HT1080 (cell line): ENCODE data around the gene C8G. TPM values are rescaled to one million over a fixed set of nuclear protein-coding genes. Genes with fewer than 3 reads are reported as not detected.

ENCODE experiments used
- DNase-seq: peaks from one replicate; pipeline ENCODE4 v3.0.0-alpha.2; 2015; ENCODE audit warnings: low read depth
- total RNA-seq: library from RNA; depleted of rRNA; stranded (reverse); fragments of >200 nt; shearing (Covaris generic); gene quantifications from 2 replicates; pipeline ENCODE4 v1.2.3, GENCODE V29; 2014

The C8G gene
- total RNA-seq, 1 experiment from 2014 or later, result 0.47 TPM

DNA sequence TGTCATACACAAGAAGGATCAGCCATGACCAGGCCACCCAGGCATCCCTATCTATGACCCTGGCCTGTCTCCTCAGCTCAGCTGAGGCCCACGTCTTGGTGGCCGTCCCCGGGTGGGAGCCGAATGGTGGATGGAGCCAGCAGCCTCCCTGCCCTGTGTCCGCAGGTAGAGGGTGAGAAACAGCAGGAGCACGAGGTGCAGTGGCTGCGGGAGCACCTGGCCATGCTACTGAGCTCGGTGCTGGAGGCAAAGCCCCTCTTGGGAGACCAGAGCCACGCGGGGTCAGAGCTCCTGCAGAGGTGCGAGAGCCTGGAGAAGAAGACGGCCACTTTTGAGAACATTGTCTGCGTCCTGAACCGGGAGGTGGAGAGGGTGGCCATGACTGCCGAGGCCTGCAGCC, 25.0 kb upstream of the C8G start:
- DNase-seq, result no peak

GRCh38 chr9:136920734-136921231, 24.3 kb upstream of the C8G start:
- DNase-seq, result no peak

- no peak for DNase-seq
These were observed 23.7 kb upstream of the C8G start for GRCh38 chr9:136921307-136921706.

DNA sequence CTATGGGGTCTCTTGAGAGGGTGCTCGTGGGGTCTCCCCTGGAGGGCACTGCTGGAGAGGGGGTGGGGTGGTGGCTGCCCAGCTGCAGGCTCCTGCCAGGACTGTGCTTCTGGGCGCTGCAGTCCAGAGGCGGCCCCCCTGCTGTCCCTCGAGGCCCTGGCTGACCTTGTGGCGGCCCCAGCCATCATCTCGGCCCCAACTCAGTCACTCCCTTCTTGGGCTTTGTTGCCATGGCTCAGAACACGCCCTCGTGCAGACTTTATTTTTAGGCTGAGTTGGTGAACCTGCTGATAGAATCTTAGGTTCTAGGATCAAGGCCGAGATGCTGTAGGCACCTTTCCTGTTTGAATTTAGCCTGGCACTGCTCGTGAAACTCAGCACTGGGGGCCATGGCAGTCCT, 23.3 kb upstream of the C8G start:
- DNase-seq, result no peak

- DNase-seq, result no peak
These were observed 22.5 kb upstream of the C8G start for GRCh38 chr9:136922540-136922939.

GRCh38 chr9:136923881-136924280, 21.2 kb upstream of the C8G start:
- DNase-seq, result no peak

DNA sequence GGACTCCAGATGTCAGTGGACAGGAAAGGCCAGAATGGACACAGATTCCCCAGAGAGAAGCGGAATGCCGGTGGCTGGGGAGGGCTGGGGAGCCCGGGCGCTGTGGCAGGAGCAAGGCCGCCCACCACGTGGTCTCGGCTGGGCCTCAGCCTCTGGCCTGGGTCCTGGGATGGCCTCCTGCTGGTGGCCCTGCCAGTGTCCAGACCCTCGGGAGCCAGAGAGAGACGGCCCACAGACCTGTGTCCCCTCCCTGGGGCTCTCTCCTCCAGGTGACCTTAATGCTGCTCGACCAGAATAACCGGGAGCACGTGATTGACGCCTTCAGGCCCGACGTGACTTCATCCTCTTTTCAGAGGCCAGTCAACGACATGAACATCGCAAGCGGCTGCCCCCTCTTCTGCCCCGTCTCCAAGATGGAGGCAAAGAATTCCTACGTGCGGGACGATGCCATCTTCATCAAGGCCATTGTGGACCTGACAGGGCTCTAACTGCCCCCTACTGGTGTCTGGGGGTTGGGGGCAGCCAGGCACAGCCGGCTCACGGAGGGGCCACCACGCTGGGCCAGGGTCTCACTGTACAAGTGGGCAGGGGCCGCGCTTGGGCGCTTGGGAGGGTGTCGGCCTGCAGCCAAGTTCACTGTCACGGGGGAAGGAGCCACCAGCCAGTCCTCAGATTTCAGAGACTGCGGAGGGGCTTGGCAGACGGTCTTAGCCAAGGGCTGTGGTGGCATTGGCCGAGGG, 19.5 kb upstream of the C8G start:
- DNase-seq, result no peak

GRCh38 chr9:136926154-136926704, 18.8 kb upstream of the C8G start:
- no peak for DNase-seq

- DNase-seq, result no peak
These were observed 18.3 kb upstream of the C8G start for GRCh38 chr9:136926749-136927148.

- peak; percentile 29 for DNase-seq
These were observed 17.4 kb upstream of the C8G start for GRCh38 chr9:136927343-136928271.

DNA sequence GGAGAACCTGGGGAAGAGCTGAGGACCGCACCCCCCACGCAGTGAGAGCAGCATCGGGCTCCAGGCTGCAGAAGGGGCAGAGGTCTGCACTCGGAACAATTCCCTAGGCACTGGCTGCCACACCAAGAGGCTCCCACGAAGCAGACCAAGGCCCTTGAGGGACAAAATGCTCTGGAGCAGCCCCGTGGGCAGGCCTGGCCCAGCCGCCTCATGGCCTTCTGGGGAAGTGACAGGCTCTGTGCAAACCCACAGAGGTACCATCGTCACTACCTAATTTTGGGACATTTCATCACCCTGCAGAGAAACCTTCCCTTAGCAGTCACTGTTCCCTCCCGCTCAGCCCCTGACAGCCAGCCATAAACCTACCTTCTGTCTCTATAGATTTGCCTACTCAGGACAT, 16.5 kb upstream of the C8G start:
- DNase-seq, result no peak

- no peak for DNase-seq
These were observed 15.0 kb upstream of the C8G start for GRCh38 chr9:136930014-136930413.

DNA sequence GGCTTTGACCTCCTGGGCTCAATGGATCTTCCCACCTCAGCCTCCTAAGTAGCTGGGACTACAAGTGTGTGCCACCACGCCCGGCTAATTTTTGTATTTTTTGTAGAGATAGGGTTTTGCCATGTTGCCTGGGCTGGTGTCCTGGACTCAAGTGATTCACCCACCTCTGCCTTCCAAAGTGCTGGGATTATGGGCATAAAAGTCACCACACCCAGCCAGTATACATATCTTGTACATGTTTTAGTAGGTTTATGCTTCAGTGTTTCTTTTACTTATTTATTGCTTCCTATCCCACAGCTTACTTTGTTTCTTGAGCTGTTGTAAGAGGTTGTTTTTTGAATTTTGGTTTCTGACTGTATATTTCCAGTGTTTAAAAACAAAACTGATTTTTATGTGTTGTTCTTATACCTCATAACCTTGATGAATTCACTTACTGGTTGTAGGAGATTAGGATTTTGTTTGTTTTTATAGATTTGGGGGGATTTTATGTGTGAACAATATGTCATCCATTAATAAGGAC, 13.4 kb upstream of the C8G start:
- no peak for DNase-seq

DNA sequence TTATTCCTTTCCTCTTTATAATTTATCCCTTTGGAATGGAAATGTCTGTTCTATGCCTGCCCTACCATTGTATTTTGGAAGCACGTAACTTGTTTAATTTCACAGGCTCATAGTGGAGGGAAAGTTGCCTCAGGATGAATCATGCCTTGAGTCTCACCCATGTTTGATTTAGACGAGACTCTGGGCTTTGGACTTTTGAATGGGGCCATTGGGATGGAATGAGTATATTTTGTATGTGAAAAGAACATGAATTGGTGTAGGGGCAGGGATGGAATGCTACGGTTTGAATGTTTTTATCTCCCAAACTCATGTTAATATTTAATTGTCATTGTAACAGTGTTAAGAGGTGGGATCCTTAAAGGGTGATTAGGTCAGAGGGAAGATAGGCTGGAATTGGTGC, 10.8 kb upstream of the C8G start:
- DNase-seq, result no peak

GRCh38 chr9:136935651-136936050, 9.4 kb upstream of the C8G start:
- no peak for DNase-seq

- DNase-seq, result no peak
These were observed 8.3 kb upstream of the C8G start for GRCh38 chr9:136936645-136937170.

GRCh38 chr9:136937186-136938001, 7.6 kb upstream of the C8G start:
- DNase-seq, result no peak

DNA sequence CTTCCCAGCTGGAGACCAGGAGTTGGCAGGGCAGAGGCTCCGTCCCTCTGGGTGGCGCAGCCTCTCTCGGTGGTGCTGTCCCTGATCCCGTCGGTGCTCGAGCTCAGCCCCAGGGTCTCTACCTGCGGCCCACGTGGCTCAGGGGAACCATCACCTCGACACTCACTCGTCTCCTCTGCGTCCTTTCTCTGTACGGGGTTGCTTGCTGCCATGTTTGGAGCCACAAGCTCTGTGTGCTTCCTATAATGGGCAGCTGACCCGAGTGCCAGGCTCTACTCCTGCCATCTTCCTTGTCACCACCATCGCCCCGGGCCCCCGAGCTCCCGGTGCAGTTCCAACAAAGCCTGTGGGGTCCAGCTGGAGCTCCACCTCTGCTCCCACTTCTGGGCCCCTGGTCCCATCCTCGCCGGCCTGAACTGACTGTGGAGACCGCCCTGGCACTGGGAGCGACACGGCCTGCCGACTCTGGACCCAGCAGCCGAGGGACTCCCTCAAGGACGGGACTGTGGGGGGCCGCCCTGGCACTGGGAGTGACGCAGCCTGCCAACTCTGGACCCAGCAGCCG, 5.5 kb upstream of the C8G start:
- DNase-seq, result no peak

DNA sequence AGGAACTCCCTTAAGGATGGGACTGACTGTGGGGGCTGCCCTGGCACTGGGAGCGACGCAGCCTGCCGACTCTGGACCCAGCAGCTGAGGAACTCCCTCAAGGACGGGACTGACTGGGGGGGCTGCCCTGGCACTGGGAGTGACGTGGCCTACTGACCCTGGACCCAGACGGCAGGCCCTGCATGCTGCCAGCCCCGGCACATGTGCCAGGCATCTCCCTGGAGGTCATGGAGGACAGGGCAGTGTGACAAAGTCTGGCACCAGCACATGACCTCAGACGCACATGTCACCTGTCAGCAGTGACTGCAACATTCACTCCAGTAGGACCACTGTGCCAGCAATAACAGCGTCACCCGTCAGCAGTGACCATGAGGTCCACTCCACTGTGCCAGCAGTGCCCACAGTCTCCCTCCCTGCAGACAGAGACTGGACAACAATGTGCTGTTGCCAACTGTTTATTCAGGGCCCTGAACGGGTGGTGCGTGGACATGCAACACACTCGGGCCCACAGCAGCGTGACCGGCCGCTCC, 5.0 kb upstream of the C8G start:
- DNase-seq, result no peak
